HepG2 (cell line): ENCODE measurements around the gene MSI2. TPM values are rescaled to one million over a fixed set of nuclear protein-coding genes. Genes with fewer than 3 reads are reported as not detected.

Experiments used
- ADNP ChIP-seq: sonication (generic); formaldehyde crosslinking; IDR thresholded peaks from 2 replicates; pipeline ENCODE4 v1.4.0; 2020; ENCODE audit warnings: missing genetic modification reagents
- CHD2 ChIP-seq: IDR thresholded peaks from 2 replicates; pipeline ENCODE4 v1.6.1; 2011; ENCODE audit warnings: low read depth, low read length, improper control_type of control experiment
- DR1 ChIP-seq: sonication (generic); formaldehyde crosslinking; IDR thresholded peaks from 2 replicates; pipeline ENCODE4 v1.8.0; 2021; ENCODE audit warnings: mild to moderate bottlenecking, missing genetic modification reagents, inconsistent platforms
- FLYWCH1 ChIP-seq: sonication (generic); formaldehyde crosslinking; IDR thresholded peaks from 2 replicates; pipeline ENCODE4 v1.8.1; 2023; ENCODE audit warnings: mild to moderate bottlenecking, missing genetic modification reagents
- HNRNPUL1 ChIP-seq: fragments of 200-400 bp; formaldehyde crosslinking; IDR thresholded peaks from 2 replicates; pipeline ENCODE4 v1.6.1; 2017; ENCODE audit warnings: low read depth, mild to moderate bottlenecking, low read length, moderate library complexity
- KLF13 ChIP-seq: sonication (generic); formaldehyde crosslinking; IDR thresholded peaks from 2 replicates; pipeline ENCODE4 v1.4.0; 2020; ENCODE audit warnings: mild to moderate bottlenecking, missing genetic modification reagents
- KLF15 ChIP-seq: sonication (generic); formaldehyde crosslinking; IDR thresholded peaks from 2 replicates; pipeline ENCODE4 v1.8.1; 2023; ENCODE audit warnings: borderline replicate concordance, mild to moderate bottlenecking, inconsistent platforms, missing genetic modification reagents, mixed read lengths
- KLF6 ChIP-seq: IDR thresholded peaks from 2 replicates; pipeline ENCODE4 v1.8.0; 2016; ENCODE audit warnings: missing biosample characterization, missing genetic modification reagents
- MAF1 ChIP-seq: sonication (generic); formaldehyde crosslinking; IDR thresholded peaks from 2 replicates; pipeline ENCODE4 v1.5.0; 2020; ENCODE audit warnings: missing genetic modification reagents, borderline replicate concordance
- MAZ ChIP-seq, 2 experiments: sonication (generic) in 1 of 2; formaldehyde crosslinking in 1 of 2; IDR thresholded peaks; 2 replicates each; pipeline versions ENCODE4 v1.5.0 to v1.6.1; 2012 to 2020; ENCODE audit warnings: low read depth in 2 of 2, mild to moderate bottlenecking in 2 of 2, borderline replicate concordance in 1 of 2, improper control_type of control experiment in 1 of 2, low read length in 1 of 2, missing genetic modification reagents in 1 of 2, moderate library complexity in 1 of 2
- PHF20 ChIP-seq: sonication (generic); formaldehyde crosslinking; IDR thresholded peaks from 2 replicates; pipeline ENCODE4 v1.5.0; 2020; ENCODE audit warnings: mild to moderate bottlenecking, missing genetic modification reagents
- REPIN1 ChIP-seq: sonication (generic); formaldehyde crosslinking; IDR thresholded peaks from 2 replicates; pipeline ENCODE4 v1.8.0; 2022; ENCODE audit warnings: missing genetic modification reagents, low read depth, mild to moderate bottlenecking, borderline replicate concordance
- XBP1 ChIP-seq: sonication (generic); formaldehyde crosslinking; IDR thresholded peaks from 2 replicates; pipeline ENCODE4 v1.5.0; 2020; ENCODE audit warnings: missing genetic modification reagents
- ZNF253 ChIP-seq: sonication (generic); formaldehyde crosslinking; IDR thresholded peaks from 2 replicates; pipeline ENCODE4 v1.8.0; 2022; ENCODE audit warnings: mild to moderate bottlenecking, missing genetic modification reagents, borderline replicate concordance
- ZNF446 ChIP-seq: sonication (generic); formaldehyde crosslinking; IDR thresholded peaks from 2 replicates; pipeline ENCODE4 v1.5.0; 2020; ENCODE audit warnings: mild to moderate bottlenecking, missing genetic modification reagents
- ZNF484 ChIP-seq: sonication (generic); formaldehyde crosslinking; IDR thresholded peaks from 2 replicates; pipeline ENCODE4 v1.5.1; 2020; ENCODE audit warnings: mild to moderate bottlenecking, low read depth, missing genetic modification reagents, borderline replicate concordance
- ZNF644 ChIP-seq: IDR thresholded peaks from 2 replicates; pipeline ENCODE4 v1.6.1; 2016; ENCODE audit warnings: low read depth
- ZNF773 ChIP-seq: sonication (generic); formaldehyde crosslinking; IDR thresholded peaks from 2 replicates; pipeline ENCODE4 v1.4.0; 2020; ENCODE audit warnings: missing genetic modification reagents, borderline replicate concordance
- ZNF878 ChIP-seq: sonication (generic); formaldehyde crosslinking; IDR thresholded peaks from 2 replicates; pipeline ENCODE4 v1.8.1; 2023; ENCODE audit warnings: mild to moderate bottlenecking, missing genetic modification reagents, moderate library complexity
- polyA plus RNA-seq, 8 experiments: library from polyadenylated mRNA; depleted of rRNA in 3 of 8; stranded (reverse) in 7 of 8; unstranded in 1 of 8; fragments of >200 nt; fragmentation: Illumina TruSeq in 4 of 8; extraction: Trizol in 4 of 8; gene quantifications; 2 replicates each; pipeline versions ENCODE4 v1.2.1 to v1.2.3, GENCODE V29; 2011 to 2016; ENCODE audit warnings: low read depth in 4 of 8, missing spikeins in 1 of 8, mixed read lengths in 1 of 8; ENCODE audit not compliant: insufficient read depth in 1 of 8
- total RNA-seq, 5 experiments: library from RNA; depleted of rRNA; stranded (reverse); fragments of >200 nt; fragmentation: Illumina TruSeq; extraction: Trizol; gene quantifications; 2 replicates each; pipeline ENCODE4 v1.2.3, GENCODE V29; 2016; ENCODE audit warnings: low read depth in 1 of 5
- TF ChIP-seq, protein P1 (sequence below): sonication (generic); formaldehyde crosslinking; IDR thresholded peaks from 2 replicates; pipeline ENCODE4 v1.4.0; 2020; ENCODE audit warnings: mild to moderate bottlenecking, missing genetic modification reagents, borderline replicate concordance
- TF ChIP-seq, protein P2 (sequence below): sonication (generic); formaldehyde crosslinking; IDR thresholded peaks from 2 replicates; pipeline ENCODE4 v1.4.0; 2020; ENCODE audit warnings: mild to moderate bottlenecking, missing genetic modification reagents
- TF ChIP-seq, protein P3 (sequence below): sonication (generic); formaldehyde crosslinking; IDR thresholded peaks from 2 replicates; pipeline ENCODE4 v1.8.1; 2022; ENCODE audit warnings: mild to moderate bottlenecking, missing genetic modification reagents
- TF ChIP-seq, protein P4 (sequence below): sonication (generic); formaldehyde crosslinking; IDR thresholded peaks from 2 replicates; pipeline ENCODE4 v1.4.0; 2020; ENCODE audit warnings: missing genetic modification reagents, mild to moderate bottlenecking, borderline replicate concordance
- TF ChIP-seq, protein P5 (sequence below): sonication (generic); formaldehyde crosslinking; IDR thresholded peaks from 2 replicates; pipeline ENCODE4 v1.4.0; 2020; ENCODE audit warnings: missing genetic modification reagents

Gene MSI2
- total and polyA plus RNA-seq, 2 of the 13 experiments (the other 11 are each of a cell fraction or from before 2014, with no cell fraction given) = 77.5 to 78.4 TPM

DNA sequence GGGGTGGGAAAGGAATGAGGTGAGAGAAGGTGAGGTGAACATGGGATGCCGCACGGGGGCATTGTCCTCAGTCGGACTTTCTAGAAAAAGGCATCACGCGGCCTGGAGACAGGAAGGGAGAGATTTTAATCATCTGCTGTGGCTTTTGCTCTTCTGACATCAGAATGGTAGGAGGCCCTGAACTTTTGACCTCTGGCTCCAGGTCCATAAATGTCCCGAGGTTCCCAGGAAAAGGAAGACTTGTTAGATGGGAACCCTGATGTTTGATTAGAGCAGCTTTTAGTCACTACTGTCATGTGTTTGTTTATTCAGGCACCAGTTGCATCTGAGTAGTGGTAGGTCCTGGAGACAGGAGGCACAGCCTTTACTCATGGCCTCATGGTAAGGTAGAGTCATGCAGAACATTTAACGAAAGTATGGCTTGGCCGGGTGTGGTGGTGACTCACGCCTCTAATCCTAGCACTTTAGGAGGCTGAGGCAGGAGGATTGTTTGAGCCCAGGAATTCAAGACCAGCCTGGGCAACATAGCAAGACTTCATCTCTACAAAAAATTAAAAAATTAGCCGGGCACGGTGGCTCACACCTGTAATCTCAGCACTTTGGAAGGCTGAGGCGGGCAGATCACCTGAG, 203.1 kb downstream of the MSI2 start (continued):
- TF ChIP-seq ZNF484 (CRISPR knock-in tag) = no peak
- TF ChIP-seq XBP1 (CRISPR knock-in tag) = no peak
- no peak for TF ChIP-seq KLF13 (CRISPR knock-in tag)
- TF ChIP-seq ZNF644 (CRISPR knock-in tag) = peak; percentile 85; the same call in 1 of the 2 replicates
- TF ChIP-seq DR1 = no peak
- peak; percentile 31; the same call in 1 of the 2 replicates for TF ChIP-seq KLF6 (CRISPR knock-in tag)
- no peak for TF ChIP-seq KLF15 (CRISPR knock-in tag)
- no peak for TF ChIP-seq MAZ (IDR thresholded peaks at IDR 0.05; ENCODE audit: borderline replicate concordance, low read depth, low read length)
- TF ChIP-seq MAZ (CRISPR knock-in tag; IDR thresholded peaks at IDR 0.05; ENCODE audit: low read depth) = no peak
- TF ChIP-seq, protein P1, sequence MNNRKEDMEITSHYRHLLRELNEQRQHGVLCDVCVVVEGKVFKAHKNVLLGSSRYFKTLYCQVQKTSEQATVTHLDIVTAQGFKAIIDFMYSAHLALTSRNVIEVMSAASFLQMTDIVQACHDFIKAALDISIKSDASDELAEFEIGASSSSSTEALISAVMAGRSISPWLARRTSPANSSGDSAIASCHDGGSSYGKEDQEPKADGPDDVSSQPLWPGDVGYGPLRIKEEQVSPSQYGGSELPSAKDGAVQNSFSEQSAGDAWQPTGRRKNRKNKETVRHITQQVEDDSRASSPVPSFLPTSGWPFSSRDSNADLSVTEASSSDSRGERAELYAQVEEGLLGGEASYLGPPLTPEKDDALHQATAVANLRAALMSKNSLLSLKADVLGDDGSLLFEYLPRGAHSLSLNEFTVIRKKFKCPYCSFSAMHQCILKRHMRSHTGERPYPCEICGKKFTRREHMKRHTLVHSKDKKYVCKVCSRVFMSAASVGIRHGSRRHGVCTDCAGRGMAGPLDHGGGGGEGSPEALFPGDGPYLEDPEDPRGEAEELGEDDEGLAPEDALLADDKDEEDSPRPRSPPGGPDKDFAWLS = no peak
- TF ChIP-seq FLYWCH1 (CRISPR knock-in tag) = no peak
- no peak for TF ChIP-seq PHF20 (CRISPR knock-in tag)
- TF ChIP-seq ZNF773 (CRISPR knock-in tag) = no peak
- TF ChIP-seq, protein P2, sequence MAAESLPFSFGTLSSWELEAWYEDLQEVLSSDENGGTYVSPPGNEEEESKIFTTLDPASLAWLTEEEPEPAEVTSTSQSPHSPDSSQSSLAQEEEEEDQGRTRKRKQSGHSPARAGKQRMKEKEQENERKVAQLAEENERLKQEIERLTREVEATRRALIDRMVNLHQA (CRISPR knock-in tag) = no peak
- no peak for TF ChIP-seq ZNF446 (CRISPR knock-in tag)
- TF ChIP-seq, protein P3, sequence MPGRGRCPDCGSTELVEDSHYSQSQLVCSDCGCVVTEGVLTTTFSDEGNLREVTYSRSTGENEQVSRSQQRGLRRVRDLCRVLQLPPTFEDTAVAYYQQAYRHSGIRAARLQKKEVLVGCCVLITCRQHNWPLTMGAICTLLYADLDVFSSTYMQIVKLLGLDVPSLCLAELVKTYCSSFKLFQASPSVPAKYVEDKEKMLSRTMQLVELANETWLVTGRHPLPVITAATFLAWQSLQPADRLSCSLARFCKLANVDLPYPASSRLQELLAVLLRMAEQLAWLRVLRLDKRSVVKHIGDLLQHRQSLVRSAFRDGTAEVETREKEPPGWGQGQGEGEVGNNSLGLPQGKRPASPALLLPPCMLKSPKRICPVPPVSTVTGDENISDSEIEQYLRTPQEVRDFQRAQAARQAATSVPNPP (CRISPR knock-in tag) = no peak
- no peak for TF ChIP-seq MAF1 (CRISPR knock-in tag)
- TF ChIP-seq, protein P4, sequence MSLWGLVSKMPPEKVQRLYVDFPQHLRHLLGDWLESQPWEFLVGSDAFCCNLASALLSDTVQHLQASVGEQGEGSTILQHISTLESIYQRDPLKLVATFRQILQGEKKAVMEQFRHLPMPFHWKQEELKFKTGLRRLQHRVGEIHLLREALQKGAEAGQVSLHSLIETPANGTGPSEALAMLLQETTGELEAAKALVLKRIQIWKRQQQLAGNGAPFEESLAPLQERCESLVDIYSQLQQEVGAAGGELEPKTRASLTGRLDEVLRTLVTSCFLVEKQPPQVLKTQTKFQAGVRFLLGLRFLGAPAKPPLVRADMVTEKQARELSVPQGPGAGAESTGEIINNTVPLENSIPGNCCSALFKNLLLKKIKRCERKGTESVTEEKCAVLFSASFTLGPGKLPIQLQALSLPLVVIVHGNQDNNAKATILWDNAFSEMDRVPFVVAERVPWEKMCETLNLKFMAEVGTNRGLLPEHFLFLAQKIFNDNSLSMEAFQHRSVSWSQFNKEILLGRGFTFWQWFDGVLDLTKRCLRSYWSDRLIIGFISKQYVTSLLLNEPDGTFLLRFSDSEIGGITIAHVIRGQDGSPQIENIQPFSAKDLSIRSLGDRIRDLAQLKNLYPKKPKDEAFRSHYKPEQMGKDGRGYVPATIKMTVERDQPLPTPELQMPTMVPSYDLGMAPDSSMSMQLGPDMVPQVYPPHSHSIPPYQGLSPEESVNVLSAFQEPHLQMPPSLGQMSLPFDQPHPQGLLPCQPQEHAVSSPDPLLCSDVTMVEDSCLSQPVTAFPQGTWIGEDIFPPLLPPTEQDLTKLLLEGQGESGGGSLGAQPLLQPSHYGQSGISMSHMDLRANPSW (CRISPR knock-in tag) = peak; percentile 93; the same call in 1 of the 2 replicates
- no peak for TF ChIP-seq HNRNPUL1
- TF ChIP-seq CHD2 = no peak
- peak; percentile 80; the same call in 1 of the 2 replicates for TF ChIP-seq ZNF878 (CRISPR knock-in tag)
- TF ChIP-seq, protein P5, sequence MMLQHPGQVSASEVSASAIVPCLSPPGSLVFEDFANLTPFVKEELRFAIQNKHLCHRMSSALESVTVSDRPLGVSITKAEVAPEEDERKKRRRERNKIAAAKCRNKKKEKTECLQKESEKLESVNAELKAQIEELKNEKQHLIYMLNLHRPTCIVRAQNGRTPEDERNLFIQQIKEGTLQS (CRISPR knock-in tag) = no peak
- TF ChIP-seq ZNF253 = no peak
- no peak; the same call in 1 of the 2 replicates for TF ChIP-seq ADNP (CRISPR knock-in tag)
- peak; percentile 61 for TF ChIP-seq REPIN1 (CRISPR knock-in tag)
